OCI-LY7 (cell line): Measurements from ENCODE around the gene ALG14. TPM values are rescaled to one million over a fixed set of nuclear protein-coding genes. Genes with fewer than 3 reads are reported as not detected.

Source experiments
- BruUV-seq: library from RNA; stranded (reverse); fragments of 400-500 nt; replicated peaks from 2 replicates; lab custom pipeline; 2021; lab: Mats Ljungman, UMichigan
- CTCF ChIA-PET: fragments of 300-600 bp; sonication (Branson Sonifier 250); formaldehyde crosslinking; loops from one replicate; lab custom pipeline; 2022; ENCODE audit warnings: antibody characterized with exemption; ENCODE audit not compliant: unreplicated experiment; lab: Charles Lee
- POLR2A ChIA-PET: fragments of 300-600 bp; sonication (Branson Sonifier 250); formaldehyde crosslinking; loops from one replicate; lab custom pipeline; 2022; ENCODE audit warnings: antibody characterized with exemption; lab: Charles Lee
- DNase-seq: peaks from one replicate; pipeline ENCODE4 v3.0.0-alpha.2; 2015; ENCODE audit warnings: low spot score
- H2AFZ ChIP-seq: fragments of 200-600 bp; sonication (generic), shearing (Covaris generic); 2 replicates; pipeline ENCODE4 v1.6.1; 2014; ENCODE audit warnings: mild to moderate bottlenecking, antibody characterized with exemption, low read length, moderate library complexity
- H3K27ac ChIP-seq: fragments of 200-600 bp; sonication (generic); 2 replicates; pipeline ENCODE4 v1.5.1; 2014; ENCODE audit warnings: mixed run types, low read depth, mild to moderate bottlenecking, moderate library complexity, low read length, inconsistent platforms; ENCODE audit not compliant: poor library complexity, severe bottlenecking
- H3K36me3 ChIP-seq: fragments of 200-600 bp; sonication (generic); 2 replicates; pipeline ENCODE4 v1.6.1; 2014; ENCODE audit warnings: mild to moderate bottlenecking, antibody characterized with exemption, low read length, moderate library complexity, mixed read lengths; ENCODE audit not compliant: insufficient read depth
- H3K4me1 ChIP-seq: fragments of 200-600 bp; sonication (generic); 2 replicates; pipeline ENCODE4 v1.5.1; 2014; ENCODE audit warnings: mild to moderate bottlenecking, low read length; ENCODE audit not compliant: insufficient read depth, poor library complexity, severe bottlenecking
- H3K4me2 ChIP-seq: fragments of 200-600 bp; sonication (generic); 2 replicates; pipeline ENCODE4 v1.6.1; 2014; ENCODE audit warnings: mild to moderate bottlenecking, low read length
- H3K4me3 ChIP-seq: fragments of 200-600 bp; sonication (generic); 2 replicates; pipeline ENCODE4 v1.5.1; 2014; ENCODE audit warnings: mild to moderate bottlenecking, low read depth, low read length; ENCODE audit not compliant: poor library complexity, severe bottlenecking
- H3K79me2 ChIP-seq: fragments of 200-600 bp; sonication (generic); 2 replicates; pipeline ENCODE4 v1.6.1; 2016; ENCODE audit warnings: low read depth, mild to moderate bottlenecking, low read length, moderate library complexity, mixed read lengths; ENCODE audit not compliant: insufficient read depth
- H3K9me2 ChIP-seq: fragments of 200-600 bp; sonication (generic); 2 replicates; pipeline ENCODE4 v1.6.1; 2016; ENCODE audit warnings: mild to moderate bottlenecking, low read length, mixed read lengths; ENCODE audit not compliant: insufficient read depth
- H3K9me3 ChIP-seq: fragments of 200-600 bp; sonication (generic); 2 replicates; pipeline ENCODE4 v1.6.1; 2014; ENCODE audit warnings: mild to moderate bottlenecking, mixed run types, low read length, mixed read lengths
- H4K20me1 ChIP-seq: fragments of 200-600 bp; sonication (generic); 2 replicates; pipeline ENCODE4 v1.6.1; 2014; ENCODE audit warnings: mild to moderate bottlenecking, antibody characterized with exemption, low read length, moderate library complexity, mixed read lengths; ENCODE audit not compliant: insufficient read depth
- CTCF ChIP-seq: fragments of 200-600 bp; sonication (generic); conservative IDR thresholded peaks from 2 replicates; pipeline ENCODE4 v1.5.1; 2014; ENCODE audit warnings: mild to moderate bottlenecking, antibody characterized with exemption, low read length, moderate library complexity, mixed read lengths
- EZH2phosphoT487 ChIP-seq: fragments of 200-600 bp; sonication (generic); IDR thresholded peaks from 2 replicates; pipeline ENCODE4 v1.6.1; 2018; ENCODE audit warnings: low read depth, borderline replicate concordance, mild to moderate bottlenecking, mixed run types, antibody characterized with exemption, low read length, moderate library complexity, mixed read lengths
- intact Hi-C: fragments of 100-400 bp; cut with micrococcal nuclease; formaldehyde crosslinking; loops from one replicate; pipeline ENCODE4 v1.10.0; 2022; ENCODE audit not compliant: unreplicated experiment
- total RNA-seq, 2 experiments: library from RNA; depleted of rRNA in 1 of 2; stranded (reverse); fragments of >200 nt in 1 of 2; shearing (Covaris generic) in 1 of 2; gene quantifications; 2 replicates each; pipeline ENCODE4 v1.2.3, GENCODE V29; 2014 to 2022

Gene ALG14
- total RNA-seq, 2 experiments from 2014 or later, result 1.6 to 8.3 TPM

- Histone ChIP-seq H3K79me2 (no peaks in the 10 kb centered on the region), H4K20me1 (no peaks in the 10 kb centered on the region), H3K4me2 (no peak overlapping the region), H3K4me1 (no peaks in the 10 kb centered on the region), H3K27ac (no peak overlapping the region), H3K9me2 (no peaks in the 10 kb centered on the region), H3K4me3 (no peak overlapping the region), H3K36me3 (no peaks in the 10 kb centered on the region), H3K9me3 (no peaks in the 10 kb centered on the region), H2AFZ (no peak overlapping the region)
- TF ChIP-seq CTCF (no peak), EZH2phosphoT487 (no peak)
- intact Hi-C loops, result no loop called here
- DNase-seq, result no peak
- POLR2A ChIA-PET, result no interaction called here
- BruUV-seq, result no TSS peak
- CTCF ChIA-PET, result no interaction called here
These were observed 137.7 kb downstream of the ALG14 start for GRCh38 chr1:94935034-94935433.

GRCh38 chr1:94934551-94934950 lies 138.2 kb downstream of the ALG14 start:
- no peak overlapping the region for H2AFZ ChIP-seq
- no peaks in the 10 kb centered on the region for H3K36me3 ChIP-seq
- no peaks in the 10 kb centered on the region for H3K4me1 ChIP-seq
- no TSS peak for BruUV-seq
- CTCF ChIA-PET, result no interaction called here
- DNase-seq, result no peak
- H4K20me1 ChIP-seq, result no peaks in the 10 kb centered on the region
- no peaks in the 10 kb centered on the region for H3K79me2 ChIP-seq
- no peak overlapping the region for H3K4me3 ChIP-seq
- H3K9me3 ChIP-seq, result no peaks in the 10 kb centered on the region
- TF ChIP-seq EZH2phosphoT487, result no peak
- no peak for TF ChIP-seq CTCF
- H3K27ac ChIP-seq, result no peak overlapping the region
- POLR2A ChIA-PET, result no interaction called here
- H3K4me2 ChIP-seq, result no peak overlapping the region
- no peaks in the 10 kb centered on the region for H3K9me2 ChIP-seq
- intact Hi-C loops, result no loop called here

GRCh38 chr1:94931254-94931841 lies 141.4 kb downstream of the ALG14 start:
- Histone ChIP-seq H3K4me3 (no peak overlapping the region), H3K9me2 (no peaks in the 10 kb centered on the region), H2AFZ (no peak overlapping the region), H4K20me1 (no peaks in the 10 kb centered on the region), H3K79me2 (no peaks in the 10 kb centered on the region), H3K36me3 (no peaks in the 10 kb centered on the region), H3K4me1 (no peaks in the 10 kb centered on the region), H3K9me3 (no peaks in the 10 kb centered on the region), H3K4me2 (no peak overlapping the region), H3K27ac (no peak overlapping the region)
- no TSS peak for BruUV-seq
- ChIA-PET CTCF (no interaction called here), POLR2A (no interaction called here)
- DNase-seq, result no peak
- TF ChIP-seq CTCF, result no peak
- TF ChIP-seq EZH2phosphoT487, result no peak
- intact Hi-C loops, result no loop called here
